ENCODE data around the gene CPSF2. TPM values are rescaled to one million over a fixed set of nuclear protein-coding genes. Genes with fewer than 3 reads are reported as not detected.
"Not testable (repeated sequence)": the region's sequence is repeated elsewhere in the genome, so short reads cannot be mapped to it uniquely, and the experiment has no call there.

Gene CPSF2
- polyA plus RNA-seq, 1 experiment: 55.3 TPM

- TF ChIP-seq, protein P1, sequence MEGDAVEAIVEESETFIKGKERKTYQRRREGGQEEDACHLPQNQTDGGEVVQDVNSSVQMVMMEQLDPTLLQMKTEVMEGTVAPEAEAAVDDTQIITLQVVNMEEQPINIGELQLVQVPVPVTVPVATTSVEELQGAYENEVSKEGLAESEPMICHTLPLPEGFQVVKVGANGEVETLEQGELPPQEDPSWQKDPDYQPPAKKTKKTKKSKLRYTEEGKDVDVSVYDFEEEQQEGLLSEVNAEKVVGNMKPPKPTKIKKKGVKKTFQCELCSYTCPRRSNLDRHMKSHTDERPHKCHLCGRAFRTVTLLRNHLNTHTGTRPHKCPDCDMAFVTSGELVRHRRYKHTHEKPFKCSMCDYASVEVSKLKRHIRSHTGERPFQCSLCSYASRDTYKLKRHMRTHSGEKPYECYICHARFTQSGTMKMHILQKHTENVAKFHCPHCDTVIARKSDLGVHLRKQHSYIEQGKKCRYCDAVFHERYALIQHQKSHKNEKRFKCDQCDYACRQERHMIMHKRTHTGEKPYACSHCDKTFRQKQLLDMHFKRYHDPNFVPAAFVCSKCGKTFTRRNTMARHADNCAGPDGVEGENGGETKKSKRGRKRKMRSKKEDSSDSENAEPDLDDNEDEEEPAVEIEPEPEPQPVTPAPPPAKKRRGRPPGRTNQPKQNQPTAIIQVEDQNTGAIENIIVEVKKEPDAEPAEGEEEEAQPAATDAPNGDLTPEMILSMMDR (IDR thresholded peaks at IDR 0.05; ENCODE audit: low read depth, low read length): no peak
- no peaks in the 10 kb centered on the region; the same call in 1 of the 2 replicates for H3K9me3 ChIP-seq (ENCODE audit: control insufficient read depth, insufficient read depth, low read length)
- POLR2A ChIA-PET: no interaction called here
- no peak overlapping the region for H3K4me3 ChIP-seq (ENCODE audit: low read depth, low read length)
- DNase-seq (ENCODE audit: low read depth, low spot score): no peak
- H3K27me3 ChIP-seq (ENCODE audit: control insufficient read depth, insufficient read depth, low read length): no peaks in the 10 kb centered on the region
- no peak overlapping the region for H3K27ac ChIP-seq (ENCODE audit: low read depth, low read length)
- CTCF ChIA-PET: no interaction called here
Measured at GRCh38 chr14:92164958-92165357, 43.2 kb downstream of the CPSF2 start.

- no peaks in the 10 kb centered on the region for H3K27me3 ChIP-seq (ENCODE audit: control insufficient read depth, insufficient read depth, low read length)
- no peak overlapping the region for H3K27ac ChIP-seq (ENCODE audit: low read depth, low read length)
- H3K4me3 ChIP-seq (ENCODE audit: low read depth, low read length): no peak overlapping the region
- CTCF ChIA-PET: no interaction called here
- TF ChIP-seq, protein P1 (IDR thresholded peaks at IDR 0.05; ENCODE audit: low read depth, low read length): no peak
- no peak for DNase-seq (ENCODE audit: low read depth, low spot score)
- POLR2A ChIA-PET: no interaction called here
- no peaks in the 10 kb centered on the region for H3K9me3 ChIP-seq (ENCODE audit: control insufficient read depth, insufficient read depth, low read length)
Measured at GRCh38 chr14:92173668-92174067, 51.9 kb downstream of the CPSF2 start.

- no peaks in the 10 kb centered on the region for H3K27me3 ChIP-seq (ENCODE audit: control insufficient read depth, insufficient read depth, low read length)
- ChIA-PET CTCF (no interaction called here), POLR2A (no interaction called here)
- TF ChIP-seq, protein P1 (IDR thresholded peaks at IDR 0.05; ENCODE audit: low read depth, low read length): no peak
- no peak for DNase-seq (ENCODE audit: low read depth, low spot score)
- no peak overlapping the region for H3K4me3 ChIP-seq (ENCODE audit: low read depth, low read length)
- no peaks in the 10 kb centered on the region for H3K9me3 ChIP-seq (ENCODE audit: control insufficient read depth, insufficient read depth, low read length)
- no peak overlapping the region for H3K27ac ChIP-seq (ENCODE audit: low read depth, low read length)
Measured at GRCh38 chr14:92175811-92176210, 54.0 kb downstream of the CPSF2 start.

DNA sequence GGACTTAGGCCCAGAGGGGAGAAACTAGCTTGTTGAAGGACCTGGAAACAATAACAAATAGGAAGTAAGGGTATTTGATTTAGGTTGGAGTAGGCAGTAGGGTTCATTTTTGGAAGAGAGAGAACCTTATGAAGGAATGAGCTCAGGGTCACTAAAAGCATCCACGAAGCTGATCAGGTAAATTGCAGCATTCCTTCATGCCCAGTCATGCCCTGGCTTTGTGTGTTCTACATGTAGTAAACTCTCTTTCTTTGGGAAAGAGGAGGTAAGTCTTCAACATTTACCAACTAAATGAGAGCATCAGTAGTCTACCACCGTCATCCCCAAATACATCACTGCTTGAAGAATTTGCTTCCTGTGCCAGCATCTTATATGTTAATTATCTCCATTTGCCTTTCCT, 54.7 kb downstream of the CPSF2 start:
- Histone ChIP-seq H3K4me3 (ENCODE audit: low read depth, low read length) (no peak overlapping the region), H3K27ac (ENCODE audit: low read depth, low read length) (no peak overlapping the region), H3K9me3 (ENCODE audit: control insufficient read depth, insufficient read depth, low read length) (no peaks in the 10 kb centered on the region), H3K27me3 (ENCODE audit: control insufficient read depth, insufficient read depth, low read length) (no peaks in the 10 kb centered on the region)
- TF ChIP-seq, protein P1 (IDR thresholded peaks at IDR 0.05; ENCODE audit: low read depth, low read length): no peak
- ChIA-PET POLR2A (interaction anchor here (0.7 kb wide), 1 partner anchor 1442 kb away, joined by 3 read pairs; no protein-coding TSS in a partner anchor), CTCF (no interaction called here)
- no peak for DNase-seq (ENCODE audit: low read depth, low spot score)

GRCh38 chr14:92179178-92179577, 57.4 kb downstream of the CPSF2 start:
- H3K27ac ChIP-seq (ENCODE audit: low read depth, low read length); CTCF ChIA-PET; H3K9me3 ChIP-seq (ENCODE audit: control insufficient read depth, insufficient read depth, low read length); H3K4me3 ChIP-seq (ENCODE audit: low read depth, low read length); POLR2A ChIA-PET; DNase-seq (ENCODE audit: low read depth, low spot score); H3K27me3 ChIP-seq (ENCODE audit: control insufficient read depth, insufficient read depth, low read length): not testable (repeated sequence)

DNA sequence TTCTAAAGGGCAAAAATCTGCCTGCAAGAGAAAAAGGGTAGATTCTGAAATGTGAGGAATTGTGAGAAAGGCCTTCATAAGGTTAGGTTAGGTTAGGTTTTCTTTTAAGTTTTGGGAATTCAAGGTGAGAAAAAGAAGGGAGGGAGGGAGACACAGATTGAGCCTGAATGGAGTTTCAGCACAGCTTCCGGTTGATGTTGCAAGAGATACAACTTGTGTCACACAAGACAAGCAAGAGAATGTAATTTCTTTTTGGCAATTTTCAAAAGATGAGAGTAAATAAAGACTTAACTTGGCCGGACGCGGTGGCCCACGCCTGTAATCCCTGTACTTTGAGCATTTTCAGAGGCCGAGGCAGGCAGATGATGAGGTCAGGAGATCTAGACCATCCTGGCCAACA, 63.8 kb downstream of the CPSF2 start:
- POLR2A ChIA-PET: no interaction called here
- H3K4me3 ChIP-seq (ENCODE audit: low read depth, low read length): no peak overlapping the region
- no peaks in the 10 kb centered on the region for H3K27me3 ChIP-seq (ENCODE audit: control insufficient read depth, insufficient read depth, low read length)
- TF ChIP-seq, protein P1 (IDR thresholded peaks at IDR 0.05; ENCODE audit: low read depth, low read length): no peak
- DNase-seq (ENCODE audit: low read depth, low spot score): no peak
- no peak overlapping the region for H3K27ac ChIP-seq (ENCODE audit: low read depth, low read length)
- CTCF ChIA-PET: no interaction called here
- H3K9me3 ChIP-seq (ENCODE audit: control insufficient read depth, insufficient read depth, low read length): peaks cover 6% of the 10 kb centered on the region; the same call in 1 of the 2 replicates

DNA sequence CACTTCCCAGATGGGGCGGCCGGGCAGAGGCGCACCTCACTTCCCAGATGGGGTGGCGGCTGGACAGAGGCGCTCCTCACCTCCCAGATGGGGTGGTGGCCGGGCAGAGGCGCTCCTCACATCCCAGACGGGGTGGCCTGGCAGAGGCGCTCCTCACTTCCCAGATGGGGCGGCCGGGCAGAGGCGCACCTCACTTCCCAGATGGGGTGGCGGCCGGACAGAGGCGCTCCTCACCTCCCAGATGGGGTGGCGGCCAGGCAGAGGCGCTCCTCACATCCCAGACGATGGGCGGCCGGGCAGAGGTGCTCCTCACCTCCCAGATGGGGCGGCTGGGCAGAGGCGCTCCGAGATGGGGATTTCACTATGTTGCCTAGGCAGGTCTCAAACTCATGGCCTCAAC, 65.8 kb downstream of the CPSF2 start:
- CTCF ChIA-PET, POLR2A ChIA-PET: not testable (repeated sequence)

More for the DNA sequence above, 65.8 kb downstream of the CPSF2 start:
- not testable (repeated sequence) for H3K27ac ChIP-seq (ENCODE audit: low read depth, low read length); DNase-seq (ENCODE audit: low read depth, low spot score); H3K9me3 ChIP-seq (ENCODE audit: control insufficient read depth, insufficient read depth, low read length); H3K27me3 ChIP-seq (ENCODE audit: control insufficient read depth, insufficient read depth, low read length); H3K4me3 ChIP-seq (ENCODE audit: low read depth, low read length)

Measured in AG04450 (cell line).